HG02571 (cell line): ENCODE measurements around the gene EFL1.
"Not testable (repeated sequence)": the region's sequence is repeated elsewhere in the genome, so short reads cannot be mapped to it uniquely, and the experiment has no call there.

Experiments used
- ATAC-seq: cut with Tn5 transposase; IDR thresholded peaks from one replicate; pipeline ENCODE4 v1.9.1; 2021; ENCODE audit warnings: mild to moderate bottlenecking, moderate library complexity; ENCODE audit not compliant: unreplicated experiment

EFL1 gene

GRCh38 chr15:82204575-82204974 lies 58.0 kb downstream of the EFL1 start:
- ATAC-seq, result not testable (repeated sequence)

DNA sequence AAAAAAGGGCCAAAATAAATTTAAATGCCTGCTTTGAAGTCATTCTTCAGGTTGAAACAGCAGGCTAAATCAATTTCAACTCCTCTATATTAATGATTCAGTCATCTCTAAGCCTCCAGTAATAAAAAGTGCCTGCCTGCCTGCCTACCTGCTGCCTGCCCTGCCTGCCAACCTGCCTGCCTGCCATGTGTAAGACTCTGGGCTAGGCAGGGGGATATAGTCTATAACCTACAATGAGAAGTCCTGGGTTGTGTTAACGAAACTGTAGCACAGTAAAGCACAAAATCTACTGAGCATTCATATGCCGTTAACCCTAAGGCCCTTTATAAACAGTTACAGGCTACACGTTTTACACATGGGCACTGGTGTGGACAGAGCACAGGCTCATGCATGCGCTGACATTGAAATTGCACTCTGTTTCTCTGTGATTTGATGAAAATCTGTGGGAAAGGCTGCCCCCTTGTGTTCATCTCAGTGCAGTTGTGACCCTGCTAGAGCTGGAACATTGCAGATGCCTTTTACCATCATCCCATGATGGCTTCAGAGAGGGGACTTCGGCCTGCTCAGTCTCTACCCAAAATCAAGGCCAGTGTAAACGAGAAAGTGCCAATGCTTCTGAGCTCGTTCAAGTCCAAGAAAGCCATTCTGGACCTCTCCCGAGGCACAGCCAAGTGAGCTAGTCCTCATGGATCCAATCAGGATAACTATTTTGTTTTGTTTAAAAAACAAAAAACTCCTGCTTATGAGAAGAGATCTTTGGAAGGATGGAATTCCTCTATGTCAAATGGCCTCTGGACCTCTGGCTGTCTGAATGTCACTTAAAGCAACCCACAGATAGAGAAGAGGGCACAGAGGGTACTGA lies 64.6 kb downstream of the EFL1 start:
- ATAC-seq, result peak; percentile 63

- no peak for ATAC-seq
Measured at GRCh38 chr15:82196353-82196752, 66.2 kb downstream of the EFL1 start.

DNA sequence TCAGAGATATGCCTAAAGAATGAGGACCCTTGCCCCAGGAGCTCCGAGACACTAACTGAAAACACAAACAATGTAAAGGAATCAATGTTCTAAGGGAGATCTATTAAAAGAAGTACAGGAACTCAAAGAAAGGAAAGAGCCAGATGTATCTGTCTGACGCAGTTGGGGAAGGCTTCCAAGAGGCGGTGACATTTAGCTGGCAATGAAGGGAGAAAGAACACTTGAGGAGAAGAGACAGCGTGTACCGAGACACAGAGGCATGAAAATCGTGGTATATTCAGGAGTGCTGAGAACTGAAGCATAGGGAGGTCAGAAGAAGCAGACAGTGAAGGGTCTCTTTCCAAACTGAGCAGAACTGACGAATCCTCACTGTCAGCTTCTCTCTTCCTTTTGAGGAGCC lies 66.7 kb downstream of the EFL1 start:
- ATAC-seq, result not testable (repeated sequence)

- not testable (repeated sequence) for ATAC-seq
Measured at GRCh38 chr15:82194488-82194887, 68.0 kb downstream of the EFL1 start.

GRCh38 chr15:82193435-82193834 lies 69.1 kb downstream of the EFL1 start:
- ATAC-seq, result not testable (repeated sequence)

DNA sequence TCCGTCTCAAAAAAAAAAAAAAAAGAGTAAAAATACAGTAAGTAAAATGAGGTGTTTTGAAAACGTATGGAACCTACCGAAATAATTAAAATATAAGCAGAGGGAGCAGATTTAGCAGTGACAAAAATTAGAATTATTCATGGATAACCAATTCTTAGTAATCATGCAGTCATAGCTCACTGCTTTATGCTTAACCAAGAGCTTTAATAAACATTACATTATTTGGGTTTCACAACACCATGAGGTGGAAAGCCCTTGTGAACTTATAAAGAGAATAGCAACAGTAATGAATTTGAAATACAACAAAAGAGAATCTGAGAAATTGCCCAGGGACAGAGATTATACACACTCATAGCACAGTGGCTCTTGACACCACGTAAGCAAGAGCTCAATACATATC lies 70.1 kb downstream of the EFL1 start:
- not testable (repeated sequence) for ATAC-seq

- ATAC-seq, result peak; percentile 76
Measured at GRCh38 chr15:82186719-82187406, 75.7 kb downstream of the EFL1 start.

DNA sequence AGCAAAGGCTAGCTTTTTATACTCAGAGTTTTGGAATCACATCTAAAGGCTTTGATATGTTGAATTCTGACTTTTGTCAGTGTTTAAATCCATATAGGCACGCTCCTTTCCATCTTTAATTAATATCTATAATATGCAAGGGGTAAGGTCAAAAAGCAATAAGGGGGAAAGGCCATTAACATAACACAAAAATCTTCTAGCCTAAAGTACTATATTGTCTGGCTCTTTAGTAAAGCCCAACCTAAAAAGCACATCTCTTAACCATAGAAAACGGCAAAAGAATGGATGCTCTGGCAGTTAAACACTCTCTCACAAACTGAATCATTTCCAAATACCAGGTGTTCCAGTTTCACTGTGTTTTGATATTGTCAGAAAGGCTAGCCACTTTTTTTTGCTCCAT lies 76.4 kb downstream of the EFL1 start:
- no peak for ATAC-seq

DNA sequence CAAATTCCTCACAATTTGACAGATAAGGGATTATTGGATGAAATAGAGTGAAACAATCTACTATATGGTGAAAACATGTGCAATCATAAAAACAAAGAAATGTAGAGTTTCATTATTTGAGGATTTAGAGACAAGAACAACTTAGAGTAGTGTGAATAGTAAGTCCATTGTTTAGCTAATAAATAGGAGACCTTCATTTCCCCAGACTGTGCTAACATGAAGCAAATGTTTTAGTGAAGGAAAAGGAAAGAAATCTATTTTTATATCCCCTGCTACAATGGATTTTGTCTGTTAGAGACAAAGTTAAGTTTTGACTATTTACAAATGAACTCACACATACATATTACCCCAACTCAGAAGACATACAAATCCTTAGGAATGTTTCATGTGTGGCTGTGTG lies 77.8 kb downstream of the EFL1 start:
- ATAC-seq, result no peak

DNA sequence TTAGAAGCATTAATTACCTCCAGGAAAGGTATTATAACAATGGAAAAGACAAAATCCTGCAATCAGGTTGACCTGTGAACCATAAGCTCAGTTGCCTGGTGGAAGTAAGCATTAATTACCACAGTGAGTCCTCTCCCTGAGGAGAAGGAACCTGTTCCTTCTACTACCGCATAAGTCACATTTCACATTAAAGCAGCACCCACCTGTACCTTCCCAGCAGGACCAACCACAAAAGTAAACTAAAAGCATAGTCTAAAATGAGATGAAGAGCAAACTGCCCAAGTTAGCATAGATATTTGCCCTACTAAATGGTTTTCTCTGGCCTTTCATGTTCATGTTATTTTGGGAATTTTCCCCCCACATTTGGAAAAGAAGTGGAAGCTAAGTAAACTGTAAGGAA lies 78.2 kb downstream of the EFL1 start:
- no peak for ATAC-seq

DNA sequence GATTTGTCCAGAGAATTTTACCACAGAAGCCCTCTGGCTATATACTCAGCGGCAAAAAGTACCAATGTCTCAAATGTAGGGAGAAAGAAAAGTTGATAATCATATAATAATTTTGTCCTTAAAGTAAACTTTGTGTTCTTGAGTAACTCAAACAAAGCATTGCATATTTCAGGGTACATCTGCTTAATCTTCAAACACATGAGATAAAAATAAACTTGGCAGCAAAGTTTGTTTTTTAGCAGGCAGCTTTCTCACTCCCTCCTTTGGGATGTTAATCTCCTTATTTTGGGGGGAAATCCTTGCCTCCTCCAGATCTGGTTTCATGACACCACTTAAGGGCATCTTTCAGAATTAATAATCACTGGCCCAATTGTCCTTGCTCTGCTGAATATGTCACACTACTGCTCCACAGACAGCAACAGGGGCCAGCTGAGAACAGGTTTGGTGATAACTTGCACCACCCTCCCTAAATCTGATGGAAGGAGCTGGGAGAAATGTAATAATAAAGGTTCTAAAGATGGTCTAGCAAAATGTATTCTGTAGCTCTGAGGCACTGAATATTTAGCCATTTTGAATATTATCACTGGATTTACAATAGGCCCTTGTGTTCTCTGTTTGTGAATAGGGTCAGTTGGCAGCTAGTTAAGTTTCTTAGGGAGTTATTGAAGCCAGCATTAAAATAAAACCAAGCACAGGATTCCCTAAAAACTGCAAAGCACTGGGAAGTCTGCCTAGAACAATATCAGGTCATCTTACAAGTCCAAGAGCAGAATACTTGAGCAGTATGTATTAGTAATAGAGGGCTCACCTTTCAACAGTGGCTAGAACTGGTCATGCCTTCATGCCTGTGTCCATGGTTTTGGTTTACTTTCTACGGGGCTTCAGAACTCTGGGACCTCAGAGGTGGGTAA lies 79.2 kb downstream of the EFL1 start:
- no peak for ATAC-seq

GRCh38 chr15:82181371-82181770 lies 81.2 kb downstream of the EFL1 start:
- no peak for ATAC-seq

- no peak for ATAC-seq
Measured at GRCh38 chr15:82178061-82178460, 84.5 kb downstream of the EFL1 start.

GRCh38 chr15:82177291-82178010 lies 85.1 kb downstream of the EFL1 start:
- no peak for ATAC-seq

- no peak for ATAC-seq
Measured at GRCh38 chr15:82176542-82176941, 86.0 kb downstream of the EFL1 start.

DNA sequence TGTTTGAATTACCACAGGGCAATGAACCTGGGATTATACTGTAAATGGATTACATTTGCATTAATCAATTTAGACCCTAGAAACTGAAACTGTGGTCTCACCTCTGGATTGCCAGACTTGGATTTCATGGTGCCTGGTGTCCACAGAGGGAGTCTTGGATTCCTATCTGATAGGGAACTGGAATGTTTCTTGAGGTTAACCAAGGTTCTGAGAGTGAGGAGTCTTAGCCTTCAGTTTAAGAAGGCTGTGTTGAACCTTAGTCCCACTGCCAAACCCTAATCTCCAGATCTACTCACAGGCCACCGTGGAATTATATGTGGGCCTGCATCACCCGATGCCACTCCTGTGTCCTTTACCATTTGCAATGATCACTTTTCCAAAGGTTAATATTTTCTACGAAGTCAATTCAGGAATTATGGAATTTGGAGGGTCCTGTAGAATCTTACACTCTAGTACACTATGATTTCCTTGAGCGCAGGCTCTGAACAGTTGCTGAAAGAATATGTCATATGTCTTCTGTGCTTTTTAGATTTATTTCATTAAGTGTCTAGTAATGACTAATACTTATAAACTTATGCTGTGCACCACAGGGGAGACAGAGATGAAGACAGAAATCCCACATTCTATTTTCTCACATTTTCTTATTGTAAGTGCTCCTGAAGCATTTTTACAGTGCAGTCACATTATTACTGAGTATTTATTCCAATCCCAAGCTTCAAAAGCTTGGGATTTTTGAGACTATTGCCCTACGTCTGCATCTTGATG lies 87.9 kb downstream of the EFL1 start:
- no peak for ATAC-seq

DNA sequence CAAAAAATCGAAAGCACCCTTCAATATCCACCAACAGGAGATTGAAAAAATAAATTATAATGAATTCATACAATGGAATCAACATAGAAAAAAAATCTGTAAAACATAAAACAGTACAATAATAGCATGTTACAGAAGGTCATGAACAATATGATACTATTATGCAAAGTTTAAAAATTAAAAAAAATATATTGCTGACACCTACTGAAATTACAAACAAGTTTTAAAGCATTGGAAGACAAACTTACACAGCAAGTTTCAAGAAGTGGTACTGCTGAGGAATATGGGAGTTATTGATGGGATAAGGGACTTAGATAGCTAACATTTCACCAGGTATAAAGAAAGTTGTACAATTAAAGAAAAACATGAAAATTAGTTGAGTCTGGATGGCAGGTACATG lies 89.4 kb downstream of the EFL1 start:
- ATAC-seq, result no peak

DNA sequence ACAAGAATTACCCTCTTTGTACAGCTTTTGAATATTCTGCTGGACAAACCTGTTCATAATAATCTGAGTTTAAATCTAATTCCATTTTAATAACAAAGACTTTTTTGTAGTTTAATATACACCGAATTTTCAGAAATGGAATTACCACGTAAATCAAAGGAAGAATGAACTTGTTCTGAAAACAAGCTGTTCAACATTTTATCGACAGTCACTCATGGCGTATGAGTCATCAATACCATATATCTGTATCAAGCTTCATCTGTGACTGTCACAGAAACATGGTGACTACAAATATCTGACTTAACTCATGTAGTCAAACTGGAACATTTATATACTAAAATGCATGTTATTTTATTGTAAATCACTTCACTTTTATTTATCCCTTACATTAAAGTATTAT lies 90.0 kb downstream of the EFL1 start:
- no peak for ATAC-seq

DNA sequence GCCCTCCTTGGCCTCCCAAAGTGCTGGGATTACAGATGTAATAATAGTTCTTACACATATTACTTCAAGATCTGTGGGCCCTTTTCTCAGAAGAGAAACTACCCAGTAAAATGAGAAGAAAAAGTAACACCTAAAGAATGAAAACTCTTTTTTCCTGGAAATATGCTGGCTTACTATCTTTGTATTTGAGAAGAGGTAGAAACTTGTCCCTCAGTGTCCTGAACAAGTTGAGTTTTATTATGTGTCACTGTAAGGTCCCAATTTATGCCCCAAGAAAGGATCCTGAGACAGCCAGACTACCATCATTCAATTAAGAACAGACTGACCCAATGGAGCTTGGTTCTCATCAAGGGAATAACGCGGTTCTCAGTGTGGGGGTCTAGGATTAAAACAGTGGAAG lies 93.8 kb downstream of the EFL1 start:
- ATAC-seq, result no peak
